GM23248 (cell line): ENCODE data around the gene FOXP3.

Experiments used
- EZH2 ChIP-seq: fragments of 200-600 bp; sonication (generic); IDR thresholded peaks from 2 replicates; pipeline ENCODE4 v1.6.1; 2018; ENCODE audit warnings: antibody characterized with exemption, mild to moderate bottlenecking; ENCODE audit not compliant: insufficient read depth, poor library complexity, severe bottlenecking
- EZH2phosphoT487 ChIP-seq: fragments of 200-600 bp; sonication (generic); IDR thresholded peaks from 2 replicates; pipeline ENCODE4 v1.6.1; 2018; ENCODE audit warnings: antibody characterized with exemption, moderate library complexity, mild to moderate bottlenecking, low read depth; ENCODE audit not compliant: insufficient read depth

DNA sequence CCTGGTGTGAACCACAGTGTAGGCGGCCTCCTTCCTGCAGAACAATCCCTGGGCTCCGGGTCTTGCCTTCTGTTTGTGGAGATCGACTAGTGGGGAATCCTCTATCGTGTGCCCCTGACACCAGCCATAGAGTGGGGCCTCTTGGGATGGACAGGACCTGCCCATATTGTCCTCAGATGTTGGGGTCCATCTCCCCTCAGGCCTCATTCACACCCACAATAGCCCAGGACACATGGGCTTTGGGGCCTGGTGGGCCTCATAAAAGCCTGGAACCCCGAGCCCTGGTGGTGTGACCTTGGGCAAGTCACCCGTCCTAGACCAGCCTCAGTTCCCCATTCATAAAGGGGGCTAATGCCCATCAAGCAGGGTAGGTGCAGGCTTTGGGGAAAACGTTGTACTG is 25.7 kb upstream of the FOXP3 start:
- no peak for TF ChIP-seq EZH2
- TF ChIP-seq EZH2phosphoT487, result no peak
